Testis (tissue), 3 donors: Measurements from ENCODE around the gene AK1. TPM values are rescaled to one million over a fixed set of nuclear protein-coding genes. Genes with fewer than 3 reads are reported as not detected.

Source experiments
- DNase-seq: peaks from one replicate; pipeline ENCODE4 v3.0.0-alpha.2; 2019
- H3K27ac ChIP-seq, 2 donors: fragments of 200-600 bp; sonication (generic); one replicate each; pipeline ENCODE4 v1.5.1; 2019
- H3K27me3 ChIP-seq: fragments of 200-600 bp; sonication (generic); one replicate; pipeline ENCODE4 v1.5.1; 2019
- H3K36me3 ChIP-seq: fragments of 200-600 bp; sonication (generic); one replicate; pipeline ENCODE4 v1.5.1; 2017; ENCODE audit warnings: low read depth; ENCODE audit errors: missing control alignments
- H3K4me1 ChIP-seq: fragments of 200-600 bp; sonication (generic); one replicate; pipeline ENCODE4 v1.5.1; 2019
- H3K4me3 ChIP-seq, 2 donors: fragments of 200-600 bp; sonication (generic); one replicate each; pipeline ENCODE4 v1.5.1; 2017 to 2019
- H3K9me3 ChIP-seq: fragments of 200-600 bp; sonication (generic); one replicate; pipeline ENCODE4 v1.5.1; 2017
- POLR2A ChIP-seq: fragments of 450-650 bp; IDR thresholded peaks from one replicate; pipeline ENCODE4 v1.6.1; 2017; ENCODE audit warnings: antibody characterized with exemption, mild to moderate bottlenecking, moderate library complexity
- WGBS, 2 donors: methylation state at CpG; one replicate each; pipeline ENCODE4 v1.1.5; 2018; 5-methylcytosine and 5-hydroxymethylcytosine counted together
- intact Hi-C: fragments of 100-400 bp; cut with DNase I; formaldehyde crosslinking; loops from one replicate; pipeline ENCODE4 v1.15.1; 2023; ENCODE audit warnings: low total_unique reads
- polyA plus RNA-seq: library from polyadenylated mRNA; stranded (reverse); fragments of 350-450 nt; fragmentation: Illumina TruSeq; extraction: RNeasy Lipid Tissue Mini Kit (QIAGEN cat#74804); gene quantifications from one replicate; pipeline ENCODE4 v1.2.3, GENCODE V29; 2014; ENCODE audit warnings: low read depth, low replicate concordance; ENCODE audit not compliant: insufficient read depth
- total RNA-seq, 2 donors: library from RNA; depleted of rRNA; stranded (reverse); fragments of >200 nt; gene quantifications; one replicate each; pipeline ENCODE4 v1.2.3, GENCODE V29; 2016
- TF ChIP-seq, protein P1 (sequence below), 3 experiments: fragments of 450-650 bp in 2 of 3; fragments of 200-600 bp in 1 of 3; sonication (generic) in 1 of 3; IDR thresholded peaks; one replicate each; pipeline ENCODE4 v1.5.1; 2016 to 2019; ENCODE audit warnings: antibody characterized with exemption in 3 of 3, mild to moderate bottlenecking in 2 of 3, moderate library complexity in 1 of 3

The AK1 gene
- total and polyA plus RNA-seq, 3 donors from 2014 or later: 86.7 to 154 (median 103) TPM

DNA sequence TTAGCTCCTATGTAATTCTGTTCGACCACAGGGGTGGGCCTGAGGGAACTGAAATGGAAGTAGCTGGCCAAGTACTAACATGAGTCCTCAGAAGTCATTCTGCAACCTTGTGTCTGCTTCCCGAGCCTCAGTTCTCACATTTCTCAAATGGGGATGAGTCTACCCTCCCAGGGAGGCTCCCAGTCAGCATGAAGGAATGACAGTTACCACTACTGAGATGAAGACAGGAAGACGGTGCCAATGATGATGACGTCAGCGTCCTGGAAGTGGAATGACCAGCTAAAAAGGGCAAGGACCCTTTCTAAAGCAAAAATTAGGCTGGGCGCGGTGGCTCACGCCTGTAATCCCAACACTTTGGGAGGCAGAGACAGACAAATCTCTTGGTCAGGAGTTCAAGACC is 46.3 kb upstream of the AK1 start:
- WGBS, 2 donors: 81 to 84% methylated on average over 8 of the region's 8 CpGs
- H3K4me1 ChIP-seq: peaks cover 13% of the 10 kb centered on the region
- no peak overlapping the region for H3K27ac ChIP-seq
- no peaks in the 10 kb centered on the region for H3K27me3 ChIP-seq
- H3K9me3 ChIP-seq: no peaks in the 10 kb centered on the region
- DNase-seq: no peak
- intact Hi-C loops: no loop called here
- no peak overlapping the region for H3K4me3 ChIP-seq
- H3K36me3 ChIP-seq: no peaks in the 10 kb centered on the region
- TF ChIP-seq, protein P1, sequence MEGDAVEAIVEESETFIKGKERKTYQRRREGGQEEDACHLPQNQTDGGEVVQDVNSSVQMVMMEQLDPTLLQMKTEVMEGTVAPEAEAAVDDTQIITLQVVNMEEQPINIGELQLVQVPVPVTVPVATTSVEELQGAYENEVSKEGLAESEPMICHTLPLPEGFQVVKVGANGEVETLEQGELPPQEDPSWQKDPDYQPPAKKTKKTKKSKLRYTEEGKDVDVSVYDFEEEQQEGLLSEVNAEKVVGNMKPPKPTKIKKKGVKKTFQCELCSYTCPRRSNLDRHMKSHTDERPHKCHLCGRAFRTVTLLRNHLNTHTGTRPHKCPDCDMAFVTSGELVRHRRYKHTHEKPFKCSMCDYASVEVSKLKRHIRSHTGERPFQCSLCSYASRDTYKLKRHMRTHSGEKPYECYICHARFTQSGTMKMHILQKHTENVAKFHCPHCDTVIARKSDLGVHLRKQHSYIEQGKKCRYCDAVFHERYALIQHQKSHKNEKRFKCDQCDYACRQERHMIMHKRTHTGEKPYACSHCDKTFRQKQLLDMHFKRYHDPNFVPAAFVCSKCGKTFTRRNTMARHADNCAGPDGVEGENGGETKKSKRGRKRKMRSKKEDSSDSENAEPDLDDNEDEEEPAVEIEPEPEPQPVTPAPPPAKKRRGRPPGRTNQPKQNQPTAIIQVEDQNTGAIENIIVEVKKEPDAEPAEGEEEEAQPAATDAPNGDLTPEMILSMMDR (IDR thresholded peaks at IDR 0.05): no peak
- no peak for TF ChIP-seq POLR2A

DNA sequence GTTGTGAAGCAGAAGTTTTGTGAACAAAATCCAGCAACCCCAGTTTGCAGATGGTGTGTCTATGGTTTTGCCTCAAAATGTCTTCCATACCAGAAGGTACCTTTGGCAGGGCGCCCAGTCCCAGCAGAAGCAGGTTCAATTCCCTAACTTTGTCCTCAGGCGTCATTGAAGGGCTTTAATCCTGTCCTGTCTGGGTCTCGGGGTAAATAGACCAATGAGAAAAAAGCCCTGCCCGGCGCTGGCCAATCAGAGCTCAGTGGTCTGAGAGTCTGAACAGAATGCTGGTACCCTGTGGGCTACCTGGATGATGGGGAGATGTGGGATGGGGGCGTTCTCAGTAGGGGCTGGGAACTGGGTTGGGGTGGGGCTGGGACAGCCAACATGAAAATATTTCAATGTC is 45.6 kb upstream of the AK1 start:
- Histone ChIP-seq H3K9me3 (no peaks in the 10 kb centered on the region), H3K4me3 (no peak overlapping the region), H3K27ac (no peak overlapping the region), H3K36me3 (no peaks in the 10 kb centered on the region), H3K4me1 (peaks cover 13% of the 10 kb centered on the region), H3K27me3 (no peaks in the 10 kb centered on the region)
- WGBS, 2 donors: 59 to 64% methylated on average over 6 of the region's 6 CpGs
- TF ChIP-seq, protein P1 (IDR thresholded peaks at IDR 0.05): no peak
- TF ChIP-seq POLR2A: no peak
- DNase-seq: no peak
- intact Hi-C loops: no loop called here

DNA sequence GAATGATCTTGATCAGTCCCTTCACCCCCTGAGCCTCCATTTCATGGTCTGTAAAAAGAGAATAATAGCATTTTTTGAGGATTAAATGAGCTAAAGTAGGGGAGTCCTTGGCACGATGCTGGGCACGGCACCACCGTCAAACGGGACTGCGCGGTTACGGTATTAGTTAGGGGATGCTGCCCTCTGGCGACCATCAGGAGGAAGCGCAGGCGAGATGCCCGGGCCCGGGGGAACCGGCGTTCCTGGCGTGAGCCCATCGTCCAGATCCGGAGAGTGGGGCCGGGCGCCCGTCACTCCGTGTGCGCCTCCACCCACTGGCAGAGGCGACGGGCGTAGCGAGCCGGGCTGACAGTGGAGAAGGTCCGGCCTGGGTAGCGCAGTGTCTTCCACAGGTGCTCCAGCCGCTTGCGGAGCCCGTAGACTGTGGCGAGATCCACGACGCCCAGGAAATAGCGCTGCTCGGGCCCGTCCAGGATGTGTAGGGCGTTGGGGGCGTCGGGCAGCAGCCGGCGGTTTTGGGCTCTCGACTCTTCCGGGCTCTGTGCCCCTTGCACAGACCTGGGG is 44.2 kb upstream of the AK1 start:
- WGBS, 2 donors: 4 to 9% methylated on average over 21 to 42 of the region's 45 CpGs
- Histone ChIP-seq H3K27me3 (no peaks in the 10 kb centered on the region), H3K4me1 (peaks cover 5% of the 10 kb centered on the region), H3K4me3 (peak overlapping the region in 1 of 2 donors; percentile 24), H3K9me3 (no peaks in the 10 kb centered on the region), H3K36me3 (no peaks in the 10 kb centered on the region), H3K27ac (no peak overlapping the region)
- peak; percentile 77 for DNase-seq
- intact Hi-C loops: no loop called here
- no peak for TF ChIP-seq POLR2A
- TF ChIP-seq, protein P1 (IDR thresholded peaks at IDR 0.05): peak; percentile 92 to 95 (median 95)

DNA sequence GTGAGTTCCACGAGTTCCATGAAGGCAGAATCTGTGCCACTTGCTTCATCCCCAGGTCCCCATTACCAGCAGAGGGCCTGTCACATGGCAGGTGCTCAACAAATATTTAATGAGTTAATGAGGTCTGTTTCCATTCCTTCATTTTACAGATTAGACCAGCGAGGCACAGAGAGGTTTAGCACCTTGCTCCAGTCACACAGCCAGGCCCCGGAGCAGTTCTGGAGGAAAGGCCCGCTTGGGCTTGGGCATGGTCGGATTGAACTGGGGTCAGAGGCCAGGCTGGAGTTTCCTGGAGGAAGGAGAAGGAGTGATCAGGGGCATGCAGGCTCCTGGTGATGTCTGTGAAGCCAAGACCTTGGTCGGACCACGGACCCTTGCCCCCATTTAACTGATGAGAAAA is 43.3 kb upstream of the AK1 start:
- TF ChIP-seq POLR2A: no peak
- TF ChIP-seq, protein P1 (IDR thresholded peaks at IDR 0.05): no peak
- Histone ChIP-seq H3K36me3 (no peaks in the 10 kb centered on the region), H3K4me3 (no peak overlapping the region), H3K27ac (no peak overlapping the region), H3K27me3 (no peaks in the 10 kb centered on the region), H3K9me3 (no peaks in the 10 kb centered on the region), H3K4me1 (peaks cover 4% of the 10 kb centered on the region)
- DNase-seq: no peak
- intact Hi-C loops: no loop called here
- 92% methylated on average over 7 of the region's 7 CpGs for WGBS, 2 donors

DNA sequence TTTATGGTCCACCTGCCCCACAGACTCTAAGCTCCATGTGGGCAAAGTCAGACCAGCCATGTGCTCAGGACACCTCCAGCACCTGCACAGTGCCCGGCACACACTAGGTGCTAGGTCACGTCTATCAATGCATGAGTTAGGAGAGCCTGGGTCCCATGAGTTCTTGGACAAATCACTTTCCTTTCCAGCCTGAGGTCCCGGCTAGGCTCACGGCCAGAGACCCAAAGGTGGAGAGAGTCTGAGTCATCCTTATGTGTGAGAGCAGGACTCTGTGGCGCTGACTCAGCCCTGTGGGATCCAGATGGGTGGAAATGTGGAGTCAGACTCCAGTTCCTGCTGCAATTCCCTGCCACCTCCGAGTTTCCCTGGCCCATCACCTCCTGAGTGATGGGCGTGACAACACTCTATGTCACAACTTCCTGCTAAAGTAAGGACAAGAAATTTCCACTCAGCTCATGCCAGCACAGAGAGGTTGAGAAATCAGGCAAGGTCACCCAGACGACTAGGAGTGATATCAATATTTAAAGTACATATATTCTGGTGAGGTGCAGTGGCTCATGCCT is 41.9 kb upstream of the AK1 start:
- H3K4me3 ChIP-seq: no peak overlapping the region
- no peaks in the 10 kb centered on the region for H3K27me3 ChIP-seq
- H3K4me1 ChIP-seq: peaks cover 17% of the 10 kb centered on the region
- DNase-seq: no peak
- 66 to 73% methylated on average over 8 of the region's 8 CpGs for WGBS, 2 donors
- intact Hi-C loops: loop anchor here (5.0 kb wide), 1 partner anchor 182 kb away; the partner anchor contains the start of gene TOR2A
- no peaks in the 10 kb centered on the region for H3K36me3 ChIP-seq
- H3K27ac ChIP-seq: no peak overlapping the region
- H3K9me3 ChIP-seq: no peaks in the 10 kb centered on the region
- TF ChIP-seq POLR2A: no peak
- TF ChIP-seq, protein P1 (IDR thresholded peaks at IDR 0.05): no peak
